ENCODE measurements around the gene FERMT2.

DNA sequence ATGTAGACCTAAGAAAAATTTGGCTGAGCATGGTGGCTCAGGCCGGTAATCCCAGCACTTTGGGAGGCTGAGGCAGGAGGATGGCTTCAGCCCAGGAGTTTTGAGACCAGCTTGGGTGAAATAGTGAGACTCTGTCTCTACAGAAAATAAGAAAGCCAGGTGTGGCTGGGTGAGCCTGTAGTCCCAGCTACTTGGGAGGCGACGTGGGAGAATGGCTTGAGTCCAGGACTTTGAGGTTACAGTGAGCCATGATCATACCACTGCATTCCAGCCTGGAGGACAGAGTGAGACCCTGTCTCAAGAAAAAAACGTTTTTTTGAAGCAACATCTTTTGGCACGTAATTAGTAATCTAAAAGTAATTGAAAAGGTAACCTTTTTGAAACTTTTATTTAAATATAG lies 70.9 kb downstream of the FERMT2 start:
- TF ChIP-seq, protein P1, sequence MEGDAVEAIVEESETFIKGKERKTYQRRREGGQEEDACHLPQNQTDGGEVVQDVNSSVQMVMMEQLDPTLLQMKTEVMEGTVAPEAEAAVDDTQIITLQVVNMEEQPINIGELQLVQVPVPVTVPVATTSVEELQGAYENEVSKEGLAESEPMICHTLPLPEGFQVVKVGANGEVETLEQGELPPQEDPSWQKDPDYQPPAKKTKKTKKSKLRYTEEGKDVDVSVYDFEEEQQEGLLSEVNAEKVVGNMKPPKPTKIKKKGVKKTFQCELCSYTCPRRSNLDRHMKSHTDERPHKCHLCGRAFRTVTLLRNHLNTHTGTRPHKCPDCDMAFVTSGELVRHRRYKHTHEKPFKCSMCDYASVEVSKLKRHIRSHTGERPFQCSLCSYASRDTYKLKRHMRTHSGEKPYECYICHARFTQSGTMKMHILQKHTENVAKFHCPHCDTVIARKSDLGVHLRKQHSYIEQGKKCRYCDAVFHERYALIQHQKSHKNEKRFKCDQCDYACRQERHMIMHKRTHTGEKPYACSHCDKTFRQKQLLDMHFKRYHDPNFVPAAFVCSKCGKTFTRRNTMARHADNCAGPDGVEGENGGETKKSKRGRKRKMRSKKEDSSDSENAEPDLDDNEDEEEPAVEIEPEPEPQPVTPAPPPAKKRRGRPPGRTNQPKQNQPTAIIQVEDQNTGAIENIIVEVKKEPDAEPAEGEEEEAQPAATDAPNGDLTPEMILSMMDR (IDR thresholded peaks at IDR 0.05): no peak
- TF ChIP-seq POLR2A (IDR thresholded peaks at IDR 0.05) (no peak), POLR2AphosphoS5 (IDR thresholded peaks at IDR 0.05) (no peak)
